NB4 (cell line): ENCODE measurements around the gene SEMA4C.

Experiments used
- CTCF ChIP-seq: IDR thresholded peaks from one replicate; pipeline ENCODE4 v1.5.1; 2012; ENCODE audit warnings: low read depth, low read length
- POLR2A ChIP-seq: IDR thresholded peaks from 2 replicates; pipeline ENCODE4 v1.6.1; 2011; ENCODE audit warnings: mild to moderate bottlenecking; ENCODE audit not compliant: insufficient read length; ENCODE audit errors: extremely low read depth

- TF ChIP-seq CTCF (no peak), POLR2A (no peak)
These were observed 59.1 kb downstream of the SEMA4C start for GRCh38 chr2:96810783-96811192.
